ENCODE results near the gene DYNLT5.
"Not testable (repeated sequence)": the region's sequence is repeated elsewhere in the genome, so short reads cannot be mapped to it uniquely, and the experiment has no call there.

Gene DYNLT5

GRCh38 chr1:66752000-66752592 is at the start of gene DYNLT5:
Gene DYNLT5, plus strand, starts transcription at chr1:66752459. Its CDS starts 2,200 bp downstream, at chr1:66754659.
- no peak for DNase-seq

DNA sequence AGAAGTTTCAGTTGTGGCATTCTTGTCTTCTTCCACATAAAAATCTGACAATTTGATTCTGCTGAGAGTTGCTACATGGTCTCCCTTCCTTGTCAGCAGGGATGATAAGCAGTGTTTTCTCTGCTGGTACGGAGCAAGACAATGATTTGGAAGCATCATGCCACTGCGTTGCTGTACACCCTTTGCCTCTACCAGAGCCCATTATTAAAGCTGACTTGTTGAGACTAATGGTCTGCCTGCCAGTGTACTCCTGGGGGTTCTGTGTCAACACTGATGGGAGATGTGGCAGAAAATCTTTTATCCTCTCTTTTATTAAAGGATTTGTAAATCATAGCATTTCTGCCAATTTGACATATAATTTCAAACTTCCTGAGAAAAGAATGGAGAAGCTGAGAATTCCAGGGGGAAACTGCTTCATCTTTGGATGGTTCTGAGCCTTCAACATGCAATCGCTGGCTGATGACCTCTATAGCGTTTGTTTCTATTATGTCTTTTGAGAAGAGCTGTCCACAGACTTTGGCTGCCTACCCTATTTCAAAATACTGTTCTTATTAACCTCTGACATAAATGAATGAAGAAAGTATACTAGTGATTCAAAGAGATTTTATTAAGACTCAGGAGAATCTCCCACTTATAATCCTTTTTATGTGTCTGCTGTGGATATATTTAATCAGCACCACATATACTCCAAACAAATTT is 47.9 kb upstream of the DYNLT5 start:
- DNase-seq = no peak

- no peak for DNase-seq
Measured at GRCh38 chr1:66705110-66705509, 47.1 kb upstream of the DYNLT5 start.

- DNase-seq = peak; percentile 64
Measured at GRCh38 chr1:66711420-66711819, 40.8 kb upstream of the DYNLT5 start.

DNA sequence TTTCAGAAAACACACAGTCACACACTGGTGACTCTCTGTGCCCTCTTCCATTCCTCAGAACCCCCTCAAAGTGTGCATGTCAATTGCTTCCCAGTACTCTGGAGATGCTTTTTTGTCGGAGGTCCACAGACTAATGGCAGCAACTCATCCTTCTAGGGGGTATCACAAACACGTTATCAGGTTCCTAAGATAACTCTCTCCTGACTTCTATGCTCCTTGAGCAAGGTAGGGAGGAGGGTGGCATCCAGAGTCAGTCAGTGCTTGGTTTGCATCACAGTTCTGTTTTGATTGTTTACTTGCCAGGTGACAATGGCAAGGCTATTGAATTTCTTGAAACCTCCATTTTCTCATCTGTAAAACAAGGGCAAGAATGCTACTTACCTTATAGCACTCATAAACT is 39.4 kb upstream of the DYNLT5 start:
- DNase-seq = no peak

- no peak for DNase-seq
Measured at GRCh38 chr1:66723985-66724384, 28.3 kb upstream of the DYNLT5 start.

DNA sequence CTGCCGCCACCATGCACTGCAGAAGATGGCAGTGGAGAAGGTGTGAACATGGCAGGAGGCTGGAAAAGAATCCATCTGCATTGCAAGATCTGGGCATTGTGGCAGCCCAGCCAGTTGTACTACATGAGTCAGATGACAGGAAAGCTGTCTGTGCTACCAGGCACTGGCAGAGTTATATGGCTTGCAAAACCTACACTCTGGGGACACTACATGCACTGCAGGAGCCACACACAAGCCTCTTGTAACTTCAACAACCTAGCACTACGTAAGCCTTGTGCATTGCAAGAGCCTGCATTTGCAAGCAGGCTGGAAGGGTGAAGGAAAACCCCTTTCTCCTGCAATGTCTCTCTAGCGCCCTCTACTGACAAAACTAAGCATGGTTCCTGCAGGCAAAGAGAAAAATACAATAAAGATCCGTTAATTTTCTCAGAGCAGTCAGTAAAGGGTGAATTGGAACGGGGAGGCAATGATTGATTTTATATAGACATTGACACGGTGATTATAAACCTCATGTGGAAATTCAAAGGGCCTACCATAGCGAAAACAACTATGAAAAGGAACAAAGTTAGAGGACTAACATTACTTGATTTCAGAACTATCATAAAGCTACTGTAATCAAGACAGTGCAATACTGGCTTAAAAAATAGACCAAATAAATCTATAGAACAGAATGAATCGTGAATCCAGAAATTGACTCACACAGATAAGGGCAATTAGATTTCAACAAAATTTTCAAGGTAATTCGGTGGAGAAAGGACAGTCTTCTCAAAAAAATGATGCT is 26.2 kb upstream of the DYNLT5 start:
- peak; percentile 96 for DNase-seq

GRCh38 chr1:66728021-66728420 is 24.2 kb upstream of the DYNLT5 start:
- DNase-seq = no peak

DNA sequence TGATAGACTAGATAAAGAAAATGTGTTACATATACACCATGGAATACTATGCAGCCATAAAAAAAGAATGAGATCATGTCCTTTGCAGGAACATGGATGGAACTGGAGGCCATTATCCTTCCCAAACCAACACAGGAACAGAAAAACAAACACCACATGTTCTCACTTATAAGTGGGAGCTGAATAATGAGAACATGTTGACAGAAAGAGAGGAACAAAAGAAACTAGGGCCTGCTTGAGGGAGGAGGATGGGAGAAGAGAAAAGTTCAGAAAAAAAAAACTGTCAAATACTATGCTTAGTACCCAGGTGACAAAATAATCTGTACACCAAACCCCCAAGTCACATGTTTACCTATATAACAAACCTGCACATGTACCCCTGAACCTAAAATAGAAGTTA is 23.5 kb upstream of the DYNLT5 start:
- peak; percentile 34 for DNase-seq

DNA sequence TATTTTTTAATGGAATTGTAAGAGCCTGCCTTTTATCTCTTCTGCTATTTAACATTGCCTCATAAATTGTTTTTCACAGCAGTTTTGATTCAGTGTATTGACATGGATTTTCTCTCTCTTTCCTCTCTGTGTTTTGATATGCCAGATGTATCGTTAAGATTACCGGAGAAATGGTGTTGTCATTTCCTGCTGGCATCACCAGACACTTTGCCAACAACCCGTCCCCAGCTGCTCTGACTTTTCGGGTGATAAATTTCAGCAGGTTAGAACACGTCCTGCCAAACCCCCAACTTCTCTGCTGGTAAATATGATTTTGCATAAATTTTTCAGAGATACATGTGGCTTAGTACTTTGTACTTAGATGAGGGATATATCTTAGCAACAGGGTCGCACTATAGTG is 23.1 kb upstream of the DYNLT5 start:
- DNase-seq = no peak

DNA sequence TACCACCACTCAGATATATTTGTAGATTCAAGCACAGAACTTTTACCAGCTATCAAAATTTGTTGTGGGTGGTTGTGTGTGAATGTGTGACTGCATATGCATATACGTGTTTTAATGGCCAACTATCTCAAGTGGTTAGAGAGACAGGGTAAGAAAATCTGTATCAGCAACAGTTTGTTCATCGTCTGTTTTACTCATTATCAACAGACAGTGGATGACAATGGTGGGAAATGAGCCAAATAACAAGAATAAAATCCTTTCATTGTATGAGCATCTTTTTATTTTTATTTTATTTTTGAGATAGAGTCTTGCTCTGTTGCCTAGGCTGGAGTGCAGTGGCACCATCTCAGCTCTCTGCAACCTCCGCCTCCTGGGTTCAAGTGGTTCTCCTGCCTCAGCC is 22.7 kb upstream of the DYNLT5 start:
- no peak for DNase-seq

- DNase-seq = no peak
Measured at GRCh38 chr1:66730462-66730861, 21.8 kb upstream of the DYNLT5 start.

DNA sequence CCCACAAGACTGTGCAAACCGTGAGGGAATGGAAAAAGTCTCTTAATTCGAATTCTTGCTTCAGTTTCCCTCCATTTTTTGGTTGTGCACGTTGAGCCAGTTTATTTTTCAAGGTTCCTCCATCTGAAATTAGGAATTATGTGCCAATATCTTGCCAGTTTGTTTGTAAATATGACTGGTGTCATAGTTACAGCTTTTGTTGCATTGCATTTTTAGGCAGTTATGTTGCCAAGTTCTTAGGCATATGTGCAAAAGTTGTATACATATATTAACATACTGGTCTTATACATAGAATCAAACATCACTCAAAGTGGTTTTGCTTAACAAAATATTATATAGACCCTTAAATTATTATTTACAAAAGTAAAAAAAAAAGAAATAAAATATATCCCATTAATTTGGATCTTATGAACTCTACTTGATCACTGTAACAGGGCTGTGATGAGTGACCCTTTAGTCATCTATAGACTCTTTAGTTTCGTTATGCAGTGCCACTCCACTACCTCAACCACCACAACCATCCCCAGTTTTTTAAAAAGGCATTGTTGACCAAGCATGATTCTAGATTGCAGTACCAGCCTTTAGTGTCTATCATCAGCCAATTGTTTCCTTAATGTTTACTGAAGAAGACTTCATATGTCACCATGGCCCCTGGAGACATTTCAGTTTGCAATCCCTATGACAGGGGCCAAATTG is 20.9 kb upstream of the DYNLT5 start:
- no peak for DNase-seq

- DNase-seq = no peak
Measured at GRCh38 chr1:66732407-66733166, 19.7 kb upstream of the DYNLT5 start.

DNA sequence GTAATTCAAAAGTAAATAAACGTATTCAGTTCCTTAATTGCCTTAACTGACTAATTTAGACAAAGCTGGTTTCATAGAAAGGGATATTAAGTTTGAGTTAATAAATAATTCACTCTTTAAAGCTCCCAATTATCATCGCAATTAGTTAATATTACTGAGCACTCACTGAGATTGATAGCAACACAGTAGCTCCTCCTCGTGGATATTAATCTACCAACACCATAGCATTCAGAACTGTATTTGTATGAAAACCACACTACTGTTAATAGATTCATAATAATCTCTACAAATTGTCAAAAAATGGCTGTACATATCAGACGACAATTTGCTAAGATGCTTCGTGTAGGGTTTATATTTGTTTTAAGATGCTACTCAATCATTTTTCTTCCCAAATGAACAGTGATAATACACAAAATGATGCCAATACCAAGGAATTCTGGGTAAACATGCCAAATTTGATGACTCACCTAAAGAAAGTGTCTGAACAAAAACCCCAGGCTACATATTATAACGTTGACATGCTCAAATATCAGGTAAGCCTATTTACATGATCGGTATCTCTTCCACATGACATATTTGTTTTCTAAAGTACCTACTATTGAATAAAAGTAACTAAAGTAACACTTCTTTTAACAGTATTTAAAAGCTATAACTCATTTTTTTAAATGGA is 18.8 kb upstream of the DYNLT5 start:
- no peak for DNase-seq

DNA sequence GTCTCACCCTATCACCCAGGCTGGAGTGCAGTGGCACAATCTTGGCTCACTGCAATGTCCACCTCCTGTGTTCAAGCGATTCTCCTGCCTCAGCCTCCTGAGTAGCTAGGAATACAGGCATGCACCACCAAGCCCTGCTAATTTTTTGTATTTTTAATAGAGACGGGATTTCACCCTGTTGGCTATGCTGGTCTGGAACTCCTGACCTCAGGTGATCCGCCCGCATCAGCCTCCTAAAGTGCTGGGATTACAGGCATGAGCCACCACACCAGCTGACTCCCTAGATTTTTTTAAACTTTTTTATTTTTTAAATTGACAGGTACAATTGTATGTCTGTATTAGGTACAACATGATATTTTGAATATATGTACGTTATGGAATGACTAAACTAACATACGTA is 17.7 kb upstream of the DYNLT5 start:
- not testable (repeated sequence) for DNase-seq

GRCh38 chr1:66737836-66738235 is 14.4 kb upstream of the DYNLT5 start:
- DNase-seq = no peak

GRCh38 chr1:66739401-66740157 is 12.7 kb upstream of the DYNLT5 start:
- no peak for DNase-seq

GRCh38 chr1:66745451-66745850 is 6.8 kb upstream of the DYNLT5 start:
- no peak for DNase-seq

GRCh38 chr1:66747501-66747900 is 4.8 kb upstream of the DYNLT5 start:
- DNase-seq = no peak

DNA sequence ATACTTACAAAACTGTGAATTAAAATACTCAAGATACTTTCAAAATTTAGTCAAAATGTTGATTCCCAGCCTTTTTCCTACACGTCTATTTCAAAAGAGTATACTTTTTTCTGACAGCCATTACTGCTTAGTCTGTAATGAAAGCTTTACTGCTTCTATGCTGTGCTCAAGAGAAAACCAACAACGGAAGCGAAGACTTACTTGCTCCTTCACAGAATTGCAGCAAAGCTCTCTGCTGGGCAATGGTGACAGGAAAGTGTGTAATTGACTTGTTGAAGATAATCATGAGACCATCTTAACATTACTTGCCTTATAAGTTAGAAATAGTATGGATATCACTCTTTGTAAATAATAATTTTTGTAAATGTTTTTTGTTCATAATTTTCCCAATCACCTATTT is 1.7 kb upstream of the DYNLT5 start:
- no peak for DNase-seq
